Measurements from ENCODE around the gene NEB.

NEB gene

DNA sequence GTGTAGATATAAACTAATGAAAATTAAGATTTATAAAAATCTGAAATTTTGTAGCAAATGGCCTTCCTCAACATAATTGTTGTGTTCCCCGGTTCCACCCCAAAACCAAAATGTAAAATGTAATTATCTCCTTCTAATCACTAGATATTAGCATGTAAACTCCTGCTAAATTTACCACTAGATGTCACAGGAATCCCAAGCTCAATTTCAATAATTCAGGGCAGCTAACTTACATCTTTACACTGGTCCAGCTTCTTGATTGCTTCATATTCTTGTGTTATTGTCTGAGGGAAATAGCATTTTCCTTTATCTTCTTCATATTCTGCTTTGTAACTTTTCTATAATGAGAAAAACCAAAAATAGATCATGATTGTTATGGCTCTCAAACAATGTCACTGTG is 42.6 kb downstream of the NEB start:
- no peak for DNase-seq

DNA sequence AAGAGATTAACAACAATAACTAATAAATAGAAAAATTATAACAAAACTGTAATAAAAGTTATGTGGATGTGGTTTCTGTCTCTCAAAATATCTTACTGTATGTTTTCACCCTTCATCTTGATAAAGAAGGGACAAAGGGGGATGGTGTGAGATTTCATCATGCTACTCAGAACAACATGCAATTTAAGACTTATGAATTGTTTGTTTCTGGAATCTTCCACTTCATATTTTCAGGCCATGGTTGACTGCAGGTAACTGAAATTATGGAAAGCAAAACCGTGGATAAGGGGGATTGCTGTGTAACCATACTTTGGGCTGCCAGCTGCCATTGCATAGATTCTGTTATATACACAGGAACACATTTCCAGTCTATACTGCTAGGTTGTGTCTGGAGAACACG is 45.6 kb downstream of the NEB start:
- no peak for DNase-seq

GRCh38 chr2:151682459-151683003 is 51.7 kb downstream of the NEB start:
- DNase-seq = no peak

- DNase-seq = no peak
These were observed 53.2 kb downstream of the NEB start for GRCh38 chr2:151681051-151681450.

DNA sequence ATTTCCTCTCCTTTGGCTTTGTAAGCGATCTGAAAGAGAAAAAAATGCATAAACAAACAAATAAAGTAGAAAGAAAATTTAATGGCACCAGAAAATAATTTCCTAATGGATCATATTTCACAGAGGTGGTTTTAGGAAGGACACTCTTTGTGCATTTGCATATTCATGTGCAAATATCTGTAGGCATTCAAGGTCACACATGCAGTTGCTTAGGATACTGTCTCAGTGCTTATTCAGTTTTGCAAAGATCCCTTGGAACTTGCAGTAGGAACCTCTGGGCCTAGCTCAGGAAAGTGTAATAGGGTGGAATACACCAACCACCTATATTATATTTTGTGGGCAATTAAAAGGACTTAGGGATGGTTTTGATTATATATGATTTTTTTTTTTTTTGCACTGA is 54.3 kb downstream of the NEB start:
- no peak for DNase-seq

DNA sequence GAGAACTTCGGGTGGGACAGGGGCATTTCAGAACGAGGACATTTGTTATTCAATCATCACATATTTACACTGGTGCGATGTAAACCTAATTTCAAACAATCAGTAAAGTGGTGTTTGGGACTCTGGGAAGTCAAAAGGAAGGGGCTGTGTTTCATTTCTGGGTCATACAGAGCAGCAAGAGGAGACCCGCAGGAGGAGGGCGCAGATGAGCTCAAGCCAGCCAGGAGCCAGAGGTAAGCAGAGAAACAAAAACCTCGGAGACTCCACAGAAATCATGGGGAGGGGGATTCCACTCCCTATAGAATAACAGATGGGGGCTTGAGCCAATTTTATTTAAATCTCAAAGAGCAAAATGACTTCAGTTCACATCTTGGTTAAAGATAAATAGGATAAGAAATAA is 55.4 kb downstream of the NEB start:
- no peak for DNase-seq

DNA sequence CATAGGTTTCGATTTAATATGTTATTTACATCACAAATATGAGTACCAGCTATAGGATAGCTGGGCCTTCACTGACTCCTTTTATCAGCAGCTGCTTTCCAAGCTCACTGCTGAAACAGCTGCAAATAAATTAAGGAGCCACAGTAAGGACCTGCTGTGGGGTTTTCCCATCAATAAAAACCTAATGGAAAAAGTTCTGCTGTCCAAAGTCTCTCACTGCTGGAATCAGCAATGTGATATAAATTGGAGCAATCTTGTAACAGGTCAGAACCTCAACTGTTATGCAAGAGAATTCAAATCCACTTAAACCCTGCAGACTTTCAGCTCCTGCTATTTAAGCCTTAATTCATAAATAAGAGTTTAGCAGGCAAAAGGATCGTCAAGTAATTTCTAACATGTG is 61.3 kb downstream of the NEB start:
- no peak for DNase-seq

GRCh38 chr2:151672277-151672676 is 62.0 kb downstream of the NEB start:
- no peak for DNase-seq

DNA sequence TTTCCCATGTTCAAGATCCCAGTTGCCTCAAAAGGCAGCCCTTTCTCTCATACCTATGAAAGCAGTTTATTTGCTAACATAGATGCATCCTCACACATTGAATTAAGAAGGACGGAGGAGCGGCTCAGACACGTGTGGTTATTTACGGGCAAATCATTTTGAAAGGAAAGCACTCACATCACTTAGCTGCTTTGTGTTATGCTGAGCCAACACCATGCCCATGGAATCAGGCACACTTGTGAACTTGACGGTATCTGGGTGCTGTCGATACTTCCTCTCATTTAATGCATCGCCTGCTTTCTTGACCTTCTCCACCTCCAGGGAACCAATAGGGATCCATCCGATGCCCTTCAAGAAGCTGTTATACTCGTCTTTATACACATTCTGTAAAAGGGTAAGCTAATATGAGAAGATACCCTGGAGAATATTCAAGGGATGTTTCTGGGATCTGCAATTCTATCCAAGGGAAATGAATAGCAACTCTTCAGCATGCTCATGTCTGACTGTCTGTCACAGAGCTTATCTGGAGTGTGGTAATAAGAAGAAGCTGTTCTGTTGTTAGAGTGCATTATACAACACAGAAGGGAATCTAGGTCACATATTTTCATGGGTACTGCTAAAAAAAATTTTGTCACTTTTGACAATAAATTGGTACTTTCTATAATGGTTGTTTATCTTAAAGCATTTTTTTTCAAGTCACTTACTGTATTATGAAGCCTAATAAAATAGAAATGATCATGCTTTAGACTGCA is 63.3 kb downstream of the NEB start:
- DNase-seq = no peak

DNA sequence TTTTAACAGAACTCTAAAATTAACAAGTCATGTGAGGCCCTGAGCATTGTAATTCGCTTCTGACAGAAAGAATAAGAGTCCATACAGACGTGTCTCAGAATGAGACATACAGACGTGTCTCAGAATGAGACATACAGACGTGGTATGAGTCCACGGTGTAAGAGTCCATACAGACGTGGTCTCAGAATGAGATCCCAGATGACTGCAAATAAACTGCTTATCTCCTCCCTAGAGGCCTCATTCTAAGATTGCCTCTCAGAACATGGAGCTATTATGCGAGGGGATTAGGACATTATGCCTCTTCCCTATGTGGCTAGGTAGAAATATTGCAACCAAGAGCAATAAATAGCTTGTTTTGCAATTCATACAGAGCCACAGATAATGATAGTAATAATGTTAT is 63.9 kb downstream of the NEB start:
- no peak for DNase-seq

DNA sequence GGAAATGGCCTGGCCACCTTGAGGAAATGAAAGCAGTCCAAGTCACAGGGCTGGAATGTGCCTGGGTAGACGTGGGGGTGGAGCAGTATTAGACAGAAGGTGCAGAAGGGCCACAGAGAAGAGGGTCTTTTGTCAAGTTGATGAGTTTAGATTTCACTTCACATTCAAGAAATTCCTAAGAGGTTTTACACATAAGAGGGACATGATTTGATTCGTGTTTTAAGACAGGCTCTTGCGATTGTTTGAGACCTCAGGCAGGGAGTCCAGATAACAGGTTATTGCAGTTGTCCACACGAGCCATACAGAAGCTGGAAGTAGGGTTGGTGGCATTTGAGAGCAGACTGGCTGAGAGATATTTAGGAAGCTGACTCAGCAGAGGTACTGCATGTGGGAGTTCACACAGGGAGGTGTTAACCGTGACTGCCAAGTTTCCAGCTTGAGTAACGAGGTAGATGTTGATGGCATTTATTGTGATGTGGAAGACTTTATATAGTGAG is 64.6 kb downstream of the NEB start:
- DNase-seq = no peak

- no peak for DNase-seq
These were observed 65.5 kb downstream of the NEB start for GRCh38 chr2:151668737-151669136.

DNA sequence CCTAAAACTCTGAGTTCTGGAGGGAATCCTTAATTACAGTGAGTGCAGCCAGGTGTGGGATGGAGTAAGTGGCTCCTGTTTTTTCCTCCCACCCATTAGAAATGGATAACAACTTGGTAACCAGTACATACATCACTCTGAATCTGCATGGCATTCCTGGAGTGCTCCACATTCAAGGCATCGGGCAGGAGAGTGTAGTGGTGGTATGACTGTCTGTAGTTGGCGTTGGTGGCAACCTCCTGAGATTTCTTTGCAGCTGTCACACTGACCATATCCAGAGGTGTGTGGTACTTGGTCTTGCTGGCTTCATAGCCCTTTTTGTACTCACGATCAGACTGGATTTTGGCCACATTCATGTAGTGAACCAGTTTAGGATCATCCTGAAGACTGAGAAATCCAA is 68.3 kb downstream of the NEB start:
- DNase-seq = no peak

DNA sequence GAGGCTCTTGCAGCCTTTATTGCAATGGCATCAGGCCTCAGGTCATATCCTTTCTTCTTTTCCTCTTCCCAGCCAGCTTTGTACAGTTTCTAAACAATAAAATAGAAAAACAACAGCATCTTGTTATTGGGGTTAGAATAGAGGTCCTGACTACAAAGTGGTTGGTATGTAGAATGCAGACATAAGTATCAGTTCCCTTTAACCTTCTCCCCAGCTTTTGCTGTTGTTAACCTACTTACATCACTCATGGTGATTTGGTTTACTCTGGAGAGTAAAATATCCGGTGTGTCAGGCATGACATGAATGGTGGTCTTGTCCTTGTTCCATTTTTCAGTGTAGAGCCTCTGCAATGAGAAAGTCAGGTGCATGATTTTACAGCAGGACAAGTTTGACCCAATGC is 69.8 kb downstream of the NEB start:
- no peak for DNase-seq

DNA sequence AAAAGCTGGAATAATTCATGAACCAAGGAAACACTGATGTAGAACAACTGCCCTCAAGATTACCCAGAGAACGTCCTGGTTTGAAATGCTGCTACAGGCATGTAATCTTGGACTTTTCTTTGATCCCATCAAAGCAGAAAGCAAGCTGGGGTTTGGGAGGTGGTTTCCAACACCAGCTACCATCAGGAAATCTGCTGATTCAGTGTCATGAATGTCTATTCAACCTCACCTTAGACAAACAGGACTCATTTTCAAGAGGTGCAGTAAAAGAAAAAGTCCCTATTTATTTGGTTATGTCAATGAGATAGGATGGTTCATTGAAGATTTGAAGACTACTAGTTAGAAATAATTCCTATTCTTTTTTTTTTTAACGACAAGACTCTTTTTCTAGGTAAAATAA is 72.7 kb downstream of the NEB start:
- no peak for DNase-seq

GRCh38 chr2:151658081-151658480 is 76.2 kb downstream of the NEB start:
- no peak for DNase-seq

GRCh38 chr2:151657667-151658076 is 76.6 kb downstream of the NEB start:
- DNase-seq = no peak

DNA sequence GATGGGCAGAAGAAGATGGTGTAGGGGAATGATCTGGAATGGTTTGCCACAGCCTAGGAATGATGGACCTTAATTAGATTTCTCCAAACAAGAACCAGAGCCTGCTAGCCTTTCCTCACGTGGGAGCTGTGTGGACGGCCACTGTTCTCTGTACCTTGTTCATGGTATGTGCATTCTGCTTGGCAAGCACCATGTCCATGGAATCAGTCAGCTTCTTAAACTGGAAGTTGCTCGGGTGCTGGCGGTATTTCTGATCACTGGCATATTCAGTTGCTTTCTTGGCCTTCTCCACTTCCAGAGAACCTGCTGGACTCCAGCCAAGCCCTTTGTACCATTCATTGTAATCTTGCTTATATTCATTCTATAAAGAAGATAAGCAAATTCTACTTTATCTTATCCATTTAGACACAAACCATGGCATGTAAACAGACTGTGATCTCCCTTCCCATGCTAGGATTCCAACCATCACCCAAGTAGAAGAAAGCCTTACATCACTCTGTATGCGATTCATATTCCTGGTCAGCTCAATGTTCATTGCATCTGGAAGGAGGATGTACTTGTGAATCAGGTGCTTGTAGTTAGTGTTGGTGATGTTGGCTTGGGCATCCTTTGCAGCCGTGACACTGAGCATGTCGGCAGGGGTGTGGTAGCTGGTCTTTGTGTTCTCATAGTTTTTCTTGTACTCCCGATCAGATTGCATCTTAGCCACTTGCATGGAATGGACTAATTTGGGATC is 78.4 kb downstream of the NEB start:
- no peak for DNase-seq

- DNase-seq = no peak
These were observed 79.4 kb downstream of the NEB start for GRCh38 chr2:151654891-151655290.

DNA sequence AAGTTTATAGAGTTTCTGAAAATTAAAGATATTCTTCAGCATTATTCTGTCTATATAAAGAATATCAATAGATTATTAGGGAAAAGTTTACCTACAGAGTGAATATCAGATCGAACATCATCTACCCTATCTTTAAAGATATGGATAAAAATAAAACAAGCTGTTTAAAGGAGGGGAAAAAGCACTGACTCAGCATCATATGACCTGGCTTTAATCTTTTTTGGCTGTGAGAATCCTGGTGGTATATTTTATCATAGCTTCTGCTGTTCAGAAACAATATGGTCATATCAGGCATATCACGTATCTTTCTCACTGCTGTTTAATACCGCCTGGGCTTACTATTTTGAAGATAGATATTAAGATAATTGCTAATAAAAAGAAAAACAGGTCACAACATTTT is 80.2 kb downstream of the NEB start:
- DNase-seq = no peak

DNA sequence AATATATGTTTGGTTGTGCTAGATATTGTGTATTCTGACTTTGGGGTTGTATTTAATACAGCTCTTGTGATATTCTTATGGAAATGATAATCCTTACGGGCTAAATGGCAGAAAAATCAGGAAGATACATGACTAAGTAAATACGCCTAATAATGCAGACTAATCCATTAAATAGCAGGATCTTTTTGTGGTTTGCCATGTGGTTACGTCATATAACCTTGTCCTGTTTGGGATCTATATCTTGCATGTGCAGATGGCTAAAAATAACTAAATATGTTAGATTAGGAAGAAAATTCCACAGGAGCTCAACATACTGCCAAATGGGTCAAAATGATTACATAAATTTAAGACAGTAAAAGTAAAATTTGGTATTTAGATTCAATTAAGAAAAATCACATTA is 83.0 kb downstream of the NEB start:
- DNase-seq = no peak

DNA sequence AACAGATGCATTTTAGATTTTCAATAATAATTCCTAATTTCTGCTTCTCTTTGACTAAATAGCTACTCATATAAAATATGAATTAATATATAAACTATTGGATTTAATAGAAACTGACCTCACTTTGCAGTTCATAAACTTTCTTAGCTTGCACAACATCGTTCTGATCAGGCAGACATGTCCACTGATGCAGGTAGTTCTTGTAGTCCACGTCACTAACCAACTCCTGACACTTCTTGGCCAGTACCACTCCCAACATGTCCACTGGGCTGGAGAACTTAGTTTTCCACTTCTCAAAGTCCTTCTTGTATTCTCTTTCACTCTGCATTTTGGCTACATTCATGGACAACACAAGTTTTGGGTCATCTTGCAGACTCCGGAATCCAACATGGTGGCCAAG is 83.8 kb downstream of the NEB start:
- no peak for DNase-seq

DNA sequence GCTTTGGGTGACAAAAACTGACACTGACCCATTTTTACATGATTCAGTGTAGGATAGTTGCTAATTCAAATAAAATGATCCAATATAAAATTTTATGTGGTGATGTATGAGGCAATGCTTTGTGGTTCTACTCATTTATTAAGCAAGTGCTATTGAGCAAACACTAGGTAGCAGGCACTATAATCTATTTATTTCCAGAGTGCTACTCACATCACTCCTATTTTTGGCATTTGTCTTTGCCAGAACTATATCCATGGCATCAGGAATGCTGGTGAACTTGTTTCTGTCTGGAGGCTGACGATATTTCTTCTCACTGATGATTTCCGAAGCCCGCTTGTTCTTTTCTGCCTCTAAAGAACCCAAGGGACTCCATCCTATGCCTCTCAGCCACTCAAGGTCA is 84.3 kb downstream of the NEB start:
- DNase-seq = no peak

GRCh38 chr2:151649400-151649799 is 84.9 kb downstream of the NEB start:
- no peak for DNase-seq
